Measurements from ENCODE around the gene HAO1. TPM values are rescaled to one million over a fixed set of nuclear protein-coding genes. Genes with fewer than 3 reads are reported as not detected.

Gene HAO1
- total and polyA plus RNA-seq, 2 experiments from 2014 or later: 1.7 to 2.7 TPM

DNA sequence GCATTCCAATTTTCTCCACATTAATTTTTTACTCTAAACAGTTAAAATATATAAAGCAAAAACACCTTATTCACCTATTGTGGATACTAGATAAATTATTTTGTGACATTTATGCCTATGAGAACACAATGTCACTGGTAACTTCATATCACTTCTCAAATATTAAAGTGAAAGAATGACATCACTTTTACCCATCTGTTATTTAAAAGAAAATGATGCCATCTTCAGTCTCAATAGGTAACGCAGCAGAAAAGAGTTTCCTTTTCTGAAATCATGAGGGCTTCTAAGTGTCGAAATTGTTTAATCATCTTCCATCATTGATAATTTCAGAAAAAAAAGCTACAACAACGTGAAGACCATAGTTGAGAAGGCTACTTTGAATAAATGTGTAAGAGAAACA, 2.9 kb downstream of the HAO1 start:
- Histone ChIP-seq H3K27me3 (no peaks in the 10 kb centered on the region), H3K4me2 (no peak overlapping the region), H3K79me2 (no peaks in the 10 kb centered on the region), H3K4me3 (no peak overlapping the region), H4K20me1 (ENCODE audit: insufficient read depth, poor library complexity, severe bottlenecking) (no peaks in the 10 kb centered on the region), H3K9me3 (ENCODE audit: low read depth) (no peaks in the 10 kb centered on the region), H3K36me3 (replicated peaks; ENCODE audit: insufficient read depth, low read depth) (no peaks in the 10 kb centered on the region), H3K27ac (no peak overlapping the region), H3K4me1 (ENCODE audit: insufficient read depth) (no peaks in the 10 kb centered on the region), H2AFZ (no peak overlapping the region), H3K9me2 (replicated peaks; ENCODE audit: insufficient read depth) (no peaks in the 10 kb centered on the region)
- DNase-seq (ENCODE audit: low spot score): no peak
- 91% methylated on average over 3 of the region's 3 CpGs for WGBS (ENCODE audit: low lambda C conversion rate, missing lambda C conversion rate)
- no peak for TF ChIP-seq EZH2 (IDR thresholded peaks at IDR 0.05; ENCODE audit: borderline replicate concordance)
- TF ChIP-seq CTCF (IDR thresholded peaks at IDR 0.05; ENCODE audit: poor library complexity): no peak
- no peak for TF ChIP-seq EZH2phosphoT487 (IDR thresholded peaks at IDR 0.05; ENCODE audit: low read depth, severe bottlenecking, unreplicated experiment)

- H3K4me2 ChIP-seq: no peak overlapping the region
- no peak for DNase-seq (ENCODE audit: low spot score)
- H3K4me3 ChIP-seq: no peak overlapping the region
- no peak overlapping the region for H3K27ac ChIP-seq
- H3K36me3 ChIP-seq (replicated peaks; ENCODE audit: insufficient read depth, low read depth): no peaks in the 10 kb centered on the region
- H4K20me1 ChIP-seq (ENCODE audit: insufficient read depth, poor library complexity, severe bottlenecking): no peaks in the 10 kb centered on the region
- H3K9me2 ChIP-seq (replicated peaks; ENCODE audit: insufficient read depth): no peaks in the 10 kb centered on the region
- TF ChIP-seq EZH2phosphoT487 (IDR thresholded peaks at IDR 0.05; ENCODE audit: low read depth, severe bottlenecking, unreplicated experiment) (no peak), CTCF (IDR thresholded peaks at IDR 0.05; ENCODE audit: poor library complexity) (no peak), EZH2 (IDR thresholded peaks at IDR 0.05; ENCODE audit: borderline replicate concordance) (no peak)
- H2AFZ ChIP-seq: no peak overlapping the region
- H3K79me2 ChIP-seq: no peaks in the 10 kb centered on the region
- no peaks in the 10 kb centered on the region for H3K9me3 ChIP-seq (ENCODE audit: low read depth)
- no peaks in the 10 kb centered on the region for H3K27me3 ChIP-seq
- no peaks in the 10 kb centered on the region for H3K4me1 ChIP-seq (ENCODE audit: insufficient read depth)
- whole genome bisulfite sequencing (ENCODE audit: low lambda C conversion rate, missing lambda C conversion rate): 88% methylated on average over 4 of the region's 4 CpGs
Observed at GRCh38 chr20:7935027-7935551, 5.2 kb downstream of the HAO1 start.

DNA sequence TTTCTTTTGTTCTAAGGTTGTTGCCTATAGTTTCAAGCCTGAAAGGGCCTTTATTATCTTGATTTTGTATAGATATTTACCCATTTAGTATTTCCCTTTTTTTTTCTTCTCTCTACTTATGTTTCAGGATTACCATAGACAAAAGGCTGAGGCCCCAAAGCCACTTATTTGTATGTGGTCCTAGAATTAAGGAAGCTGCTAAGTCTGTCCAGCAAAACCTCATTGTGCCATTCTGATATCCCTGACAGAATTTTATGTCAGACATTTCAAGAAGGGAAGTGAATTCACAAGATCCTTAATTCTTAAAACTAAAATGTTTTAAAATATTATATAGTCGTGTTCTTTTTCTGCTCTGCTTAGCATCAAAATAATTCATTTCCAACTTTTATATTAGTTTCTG, 6.9 kb downstream of the HAO1 start:
- no peaks in the 10 kb centered on the region for H3K4me1 ChIP-seq (ENCODE audit: insufficient read depth)
- H3K79me2 ChIP-seq: no peaks in the 10 kb centered on the region
- H4K20me1 ChIP-seq (ENCODE audit: insufficient read depth, poor library complexity, severe bottlenecking): no peaks in the 10 kb centered on the region
- 93% methylated on average over 1 of the region's 1 CpG for WGBS (ENCODE audit: low lambda C conversion rate, missing lambda C conversion rate)
- H2AFZ ChIP-seq: no peak overlapping the region
- no peak overlapping the region for H3K4me3 ChIP-seq
- H3K9me2 ChIP-seq (replicated peaks; ENCODE audit: insufficient read depth): no peaks in the 10 kb centered on the region
- H3K27me3 ChIP-seq: no peaks in the 10 kb centered on the region
- H3K36me3 ChIP-seq (replicated peaks; ENCODE audit: insufficient read depth, low read depth): no peaks in the 10 kb centered on the region
- DNase-seq (ENCODE audit: low spot score): no peak
- H3K9me3 ChIP-seq (ENCODE audit: low read depth): no peaks in the 10 kb centered on the region
- no peak for TF ChIP-seq EZH2phosphoT487 (IDR thresholded peaks at IDR 0.05; ENCODE audit: low read depth, severe bottlenecking, unreplicated experiment)
- TF ChIP-seq CTCF (IDR thresholded peaks at IDR 0.05; ENCODE audit: poor library complexity): no peak
- no peak for TF ChIP-seq EZH2 (IDR thresholded peaks at IDR 0.05; ENCODE audit: borderline replicate concordance)
- no peak overlapping the region for H3K27ac ChIP-seq
- no peak overlapping the region for H3K4me2 ChIP-seq

GRCh38 chr20:7930343-7930742, 9.9 kb downstream of the HAO1 start:
- no peaks in the 10 kb centered on the region for H3K36me3 ChIP-seq (replicated peaks; ENCODE audit: insufficient read depth, low read depth)
- no peaks in the 10 kb centered on the region for H3K4me1 ChIP-seq (ENCODE audit: insufficient read depth)
- no peak for TF ChIP-seq EZH2 (IDR thresholded peaks at IDR 0.05; ENCODE audit: borderline replicate concordance)
- no peak for TF ChIP-seq CTCF (IDR thresholded peaks at IDR 0.05; ENCODE audit: poor library complexity)
- TF ChIP-seq EZH2phosphoT487 (IDR thresholded peaks at IDR 0.05; ENCODE audit: low read depth, severe bottlenecking, unreplicated experiment): no peak
- no peak overlapping the region for H3K4me2 ChIP-seq
- H3K9me2 ChIP-seq (replicated peaks; ENCODE audit: insufficient read depth): no peaks in the 10 kb centered on the region
- H3K27me3 ChIP-seq: no peaks in the 10 kb centered on the region
- no peaks in the 10 kb centered on the region for H4K20me1 ChIP-seq (ENCODE audit: insufficient read depth, poor library complexity, severe bottlenecking)
- H3K4me3 ChIP-seq: no peak overlapping the region
- DNase-seq (ENCODE audit: low spot score): no peak
- no peaks in the 10 kb centered on the region for H3K79me2 ChIP-seq
- no peak overlapping the region for H3K27ac ChIP-seq
- no peaks in the 10 kb centered on the region for H3K9me3 ChIP-seq (ENCODE audit: low read depth)
- no peak overlapping the region for H2AFZ ChIP-seq
